ENCODE data around the gene DNAJC8.

DNAJC8 gene

GRCh38 chr1:28264897-28265296, 32.1 kb upstream of the DNAJC8 start:
- POLR2A ChIA-PET = no interaction called here
- TF ChIP-seq CTCF (IDR thresholded peaks at IDR 0.05; ENCODE audit: insufficient read depth, low read length, missing control alignments) = no peak
- CTCF ChIA-PET = interaction anchor here (1.3 to 12.3 kb wide), 2 partner anchors 10 to 16 kb away, joined by 4 to 148 read pairs; no protein-coding TSS in a partner anchor
- no peak overlapping the region for H3K4me3 ChIP-seq (ENCODE audit: low read depth, low read length)
- no peak for DNase-seq (ENCODE audit: low read depth, low spot score)

GRCh38 chr1:28260803-28261174, 28.0 kb upstream of the DNAJC8 start:
- ChIA-PET CTCF (interaction anchor here (2.5 to 12.3 kb wide), 2 partner anchors 11 to 12 kb away, joined by 7 to 148 read pairs; no protein-coding TSS in a partner anchor), POLR2A (interaction anchor here (0.8 to 3.6 kb wide), 4 partner anchors 13 to 68 kb away, joined by 3 to 32 read pairs (median 10); partner anchors contain the start of genes ATP5IF1 and MED18)
- no peak for TF ChIP-seq CTCF (IDR thresholded peaks at IDR 0.05; ENCODE audit: insufficient read depth, low read length, missing control alignments)
- DNase-seq (ENCODE audit: low read depth, low spot score) = no peak
- H3K4me3 ChIP-seq (ENCODE audit: low read depth, low read length) = peak overlapping the region; percentile 93

- no peak for TF ChIP-seq CTCF (IDR thresholded peaks at IDR 0.05; ENCODE audit: insufficient read depth, low read length, missing control alignments)
- ChIA-PET CTCF (interaction anchor here (2.5 to 12.3 kb wide), 2 partner anchors 11 to 12 kb away, joined by 7 to 148 read pairs; no protein-coding TSS in a partner anchor), POLR2A (interaction anchor here (0.8 to 3.6 kb wide), 9 partner anchors 8 to 322 kb away, joined by 3 to 32 read pairs (median 4); partner anchors contain the start of genes ATP5IF1 and MED18)
- DNase-seq (ENCODE audit: low read depth, low spot score) = no peak
- H3K4me3 ChIP-seq (ENCODE audit: low read depth, low read length) = peak overlapping the region; percentile 93
Measured at GRCh38 chr1:28259934-28260802, 27.3 kb upstream of the DNAJC8 start.

- CTCF ChIA-PET = interaction anchor here (12.3 kb wide), 1 partner anchor 11 kb away, joined by 148 read pairs; no protein-coding TSS in a partner anchor
- DNase-seq (ENCODE audit: low read depth, low spot score) = peak; percentile 91
- POLR2A ChIA-PET = interaction anchor here (1.1 to 3.6 kb wide), 8 partner anchors 9 to 323 kb away, joined by 3 to 32 read pairs (median 4); partner anchors contain the start of genes ATP5IF1 and MED18
- H3K4me3 ChIP-seq (ENCODE audit: low read depth, low read length) = peak within 1 kb of the TSS; percentile 93
- TF ChIP-seq CTCF (IDR thresholded peaks at IDR 0.05; ENCODE audit: insufficient read depth, low read length, missing control alignments) = no peak
Measured at GRCh38 chr1:28259252-28259933, 26.6 kb upstream of the DNAJC8 start, which contains the start of gene SESN2. SESN2 (plus strand) TSS chr1:28259518; CDS start chr1:28259848, 330 bp downstream.

GRCh38 chr1:28258628-28259251, 25.9 kb upstream of the DNAJC8 start:
- H3K4me3 ChIP-seq (ENCODE audit: low read depth, low read length) = no peak overlapping the region
- ChIA-PET POLR2A (interaction anchor here (1.1 to 3.6 kb wide), 6 partner anchors 10 to 323 kb away, joined by 3 to 32 read pairs (median 4); no protein-coding TSS in a partner anchor), CTCF (interaction anchor here (0.7 to 12.3 kb wide), 3 partner anchors 10 to 345 kb away, joined by 3 to 148 read pairs (median 3); no protein-coding TSS in a partner anchor)
- no peak for DNase-seq (ENCODE audit: low read depth, low spot score)
- no peak for TF ChIP-seq CTCF (IDR thresholded peaks at IDR 0.05; ENCODE audit: insufficient read depth, low read length, missing control alignments)

Data from AG04449 (cell line).